GM18907 (cell line): ENCODE measurements around the gene UBE3A.

ENCODE experiments used
- ATAC-seq: cut with Tn5 transposase; IDR thresholded peaks from one replicate; pipeline ENCODE4 v1.9.1; 2021; ENCODE audit warnings: mild to moderate bottlenecking, moderate library complexity; ENCODE audit not compliant: unreplicated experiment

UBE3A gene

DNA sequence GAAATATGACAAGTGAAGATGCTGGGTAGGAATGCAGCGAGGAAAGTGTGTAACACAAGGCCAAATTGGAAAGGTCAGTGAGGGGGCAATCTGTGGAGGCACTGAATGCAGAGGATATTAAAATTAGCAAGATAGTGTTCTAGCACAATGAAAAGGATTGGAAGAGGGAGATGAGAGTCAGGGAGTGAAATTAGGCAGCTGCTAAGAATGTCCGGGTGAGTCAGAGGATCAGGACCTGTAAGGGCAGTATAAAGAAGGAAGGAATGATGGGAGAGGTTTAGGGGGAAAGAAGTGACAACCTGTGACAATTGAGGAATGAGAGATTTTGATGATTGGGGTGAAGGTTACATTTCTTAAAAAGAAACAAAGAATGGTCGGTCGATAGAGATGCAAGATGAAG, 103.5 kb downstream of the UBE3A start:
- no peak for ATAC-seq

GRCh38 chr15:25333049-25333448, 105.8 kb downstream of the UBE3A start:
- ATAC-seq, result no peak

GRCh38 chr15:25332306-25332705, 106.5 kb downstream of the UBE3A start:
- ATAC-seq, result no peak

- ATAC-seq, result no peak
Observed at GRCh38 chr15:25331860-25332259, 107.0 kb downstream of the UBE3A start.

DNA sequence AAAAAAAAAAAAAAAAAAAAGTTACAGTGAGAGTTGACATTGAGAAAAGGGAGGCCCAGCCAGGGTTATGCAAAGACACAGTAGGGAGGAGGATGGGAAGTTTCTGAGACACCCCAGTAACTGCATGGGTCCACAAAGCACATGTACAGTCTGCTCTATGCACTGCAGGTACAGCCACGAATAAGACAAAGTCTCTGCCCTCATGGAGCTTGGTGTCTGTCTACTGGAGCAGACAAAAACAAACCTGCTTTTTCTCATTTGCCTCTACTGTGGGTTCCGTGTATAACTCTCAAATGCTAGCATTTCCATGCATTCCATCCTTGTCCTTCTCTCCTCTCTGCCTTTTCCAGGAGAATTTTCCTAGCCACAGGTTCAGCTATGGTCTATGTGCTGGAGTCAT, 107.4 kb downstream of the UBE3A start:
- ATAC-seq, result no peak

GRCh38 chr15:25329696-25330095, 109.1 kb downstream of the UBE3A start:
- no peak for ATAC-seq

DNA sequence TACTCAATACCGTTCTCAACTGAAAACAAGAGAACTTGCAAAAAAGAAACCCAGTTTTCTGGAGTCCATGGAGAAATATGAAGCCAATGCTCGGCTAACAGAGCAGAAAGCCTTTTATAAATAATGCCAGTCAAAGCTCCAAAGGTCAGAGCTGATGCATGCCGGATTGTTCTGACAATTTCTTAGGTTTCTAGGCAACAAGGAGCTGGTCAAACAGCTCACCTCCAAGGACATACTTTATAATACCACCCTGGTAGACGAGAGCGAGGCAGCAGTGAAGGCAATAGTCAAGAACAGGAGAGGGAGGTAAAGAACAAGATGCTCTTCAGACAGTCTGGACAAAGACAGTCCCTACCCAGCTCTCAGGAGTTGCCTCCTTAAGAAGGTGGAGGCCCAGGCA, 111.1 kb downstream of the UBE3A start:
- no peak for ATAC-seq

- ATAC-seq, result no peak
Observed at GRCh38 chr15:25325187-25325586, 113.6 kb downstream of the UBE3A start.

GRCh38 chr15:25323420-25323819, 115.4 kb downstream of the UBE3A start:
- no peak for ATAC-seq

- ATAC-seq, result no peak
Observed at GRCh38 chr15:25287823-25288222, 151.0 kb downstream of the UBE3A start.
